Smooth muscle cell (in vitro differentiated cells): ENCODE measurements around the gene RPL12. TPM values are rescaled to one million over a fixed set of nuclear protein-coding genes. Genes with fewer than 3 reads are reported as not detected.

ENCODE experiments used
- DNase-seq: peaks from one replicate; lab custom pipeline; 2025; ENCODE audit not compliant: unreplicated experiment; lab: John Stamatoyannopoulos, UW
- H2AFZ ChIP-seq: fragments of 200-600 bp; sonication (generic); 2 replicates; pipeline ENCODE4 v1.6.0; 2016; ENCODE audit warnings: antibody characterized with exemption, low read depth, mild to moderate bottlenecking
- H3F3A ChIP-seq: fragments of 200-600 bp; sonication (generic); 2 replicates; pipeline ENCODE4 v1.6.0; 2017; ENCODE audit warnings: antibody characterized with exemption, low read depth
- H3K27ac ChIP-seq: fragments of 200-600 bp; sonication (generic); 2 replicates; pipeline ENCODE4 v1.5.1; 2016; ENCODE audit warnings: low read depth, mild to moderate bottlenecking
- H3K27me3 ChIP-seq: fragments of 200-600 bp; sonication (generic); 2 replicates; pipeline ENCODE4 v1.6.1; 2016; ENCODE audit warnings: low read depth, mild to moderate bottlenecking
- H3K36me3 ChIP-seq: fragments of 200-600 bp; sonication (generic); 2 replicates; pipeline ENCODE4 v1.5.1; 2016; ENCODE audit warnings: low read depth
- H3K4me1 ChIP-seq: fragments of 200-600 bp; sonication (generic); 2 replicates; pipeline ENCODE4 v1.5.1; 2016; ENCODE audit warnings: low read depth
- H3K4me2 ChIP-seq: fragments of 200-600 bp; sonication (generic); 2 replicates; pipeline ENCODE4 v1.6.0; 2016; ENCODE audit warnings: mild to moderate bottlenecking
- H3K4me3 ChIP-seq: fragments of 200-600 bp; sonication (generic); 2 replicates; pipeline ENCODE4 v1.5.1; 2016; ENCODE audit warnings: mild to moderate bottlenecking
- H3K79me2 ChIP-seq: fragments of 200-600 bp; sonication (generic); 2 replicates; pipeline ENCODE4 v1.6.0; 2016; ENCODE audit warnings: low read depth, mild to moderate bottlenecking
- H3K9ac ChIP-seq: fragments of 200-600 bp; sonication (generic); 2 replicates; pipeline ENCODE4 v1.6.0; 2016; ENCODE audit warnings: low read depth
- H3K9me3 ChIP-seq: fragments of 200-600 bp; sonication (generic); replicated peaks from 2 replicates; pipeline ENCODE4 v1.5.1; 2016; ENCODE audit warnings: low read depth
- H4K20me1 ChIP-seq: fragments of 200-600 bp; sonication (generic); 2 replicates; pipeline ENCODE4 v1.6.0; 2016; ENCODE audit warnings: low read depth
- CTCF ChIP-seq: fragments of 200-600 bp; sonication (generic); IDR thresholded peaks from 2 replicates; pipeline ENCODE4 v1.5.1; 2017; ENCODE audit warnings: borderline replicate concordance, mild to moderate bottlenecking, antibody characterized with exemption; ENCODE audit not compliant: insufficient read depth, poor library complexity, severe bottlenecking
- WGBS: methylation state at CpG from one replicate; pipeline ENCODE4 v1.1.7; 2016; ENCODE audit warnings: low lambda C conversion rate; 5-methylcytosine and 5-hydroxymethylcytosine counted together
- polyA plus RNA-seq: library from polyadenylated mRNA; unstranded; fragments of >200 nt; fragmentation: Nextera tagmentation; extraction: Ambion mirVana; gene quantifications from 2 replicates; pipeline ENCODE4 v1.2.1, GENCODE V29; 2016
- total RNA-seq: library from RNA; depleted of rRNA; stranded (reverse); fragments of >200 nt; gene quantifications from 2 replicates; pipeline ENCODE4 v1.2.3, GENCODE V29; 2014

The RPL12 gene
- total and polyA plus RNA-seq, 2 experiments from 2014 or later = 371 to 1,296 TPM

GRCh38 chr9:127406799-127407491, 44.3 kb downstream of the RPL12 start:
- Histone ChIP-seq H3K4me1 (no peaks in the 10 kb centered on the region), H3K4me2 (no peak overlapping the region), H3K4me3 (no peak overlapping the region), H3K27me3 (no peaks in the 10 kb centered on the region), H3K36me3 (no peaks in the 10 kb centered on the region), H3K27ac (no peak overlapping the region), H3K9me3 (no peaks in the 10 kb centered on the region), H3K79me2 (no peaks in the 10 kb centered on the region), H4K20me1 (no peaks in the 10 kb centered on the region), H3F3A (no peaks in the 10 kb centered on the region), H2AFZ (no peak overlapping the region), H3K9ac (no peak overlapping the region)
- no peak for TF ChIP-seq CTCF
- WGBS = 79% methylated on average over 13 of the region's 13 CpGs
- DNase-seq = no peak

GRCh38 chr9:127405344-127406125, 45.7 kb downstream of the RPL12 start:
- H2AFZ ChIP-seq = no peak overlapping the region
- H3K4me3 ChIP-seq = no peak overlapping the region
- H3K79me2 ChIP-seq = no peaks in the 10 kb centered on the region
- H3K27ac ChIP-seq = no peak overlapping the region
- H4K20me1 ChIP-seq = peaks cover 4% of the 10 kb centered on the region
- H3F3A ChIP-seq = no peaks in the 10 kb centered on the region
- WGBS = 97% methylated on average over 20 of the region's 20 CpGs
- no peaks in the 10 kb centered on the region for H3K4me1 ChIP-seq
- no peak overlapping the region for H3K9ac ChIP-seq
- no peak for TF ChIP-seq CTCF
- H3K27me3 ChIP-seq = no peaks in the 10 kb centered on the region
- H3K4me2 ChIP-seq = no peak overlapping the region
- no peaks in the 10 kb centered on the region for H3K9me3 ChIP-seq
- no peak for DNase-seq
- H3K36me3 ChIP-seq = no peaks in the 10 kb centered on the region

GRCh38 chr9:127404631-127405030, 46.6 kb downstream of the RPL12 start:
- Histone ChIP-seq H4K20me1 (peaks cover 4% of the 10 kb centered on the region), H3K9ac (no peak overlapping the region), H3K4me3 (no peak overlapping the region)

More at GRCh38 chr9:127404631-127405030, 46.6 kb downstream of the RPL12 start:
- Histone ChIP-seq H3F3A (no peaks in the 10 kb centered on the region), H2AFZ (no peak overlapping the region), H3K36me3 (no peaks in the 10 kb centered on the region), H3K27ac (no peak overlapping the region), H3K79me2 (peaks cover 3% of the 10 kb centered on the region), H3K4me1 (no peaks in the 10 kb centered on the region), H3K27me3 (no peaks in the 10 kb centered on the region), H3K4me2 (no peak overlapping the region), H3K9me3 (no peaks in the 10 kb centered on the region)
- 96% methylated on average over 20 of the region's 23 CpGs for WGBS
- TF ChIP-seq CTCF = no peak
- DNase-seq = no peak
